ENCODE data around the gene DCAF11.

The DCAF11 gene

DNA sequence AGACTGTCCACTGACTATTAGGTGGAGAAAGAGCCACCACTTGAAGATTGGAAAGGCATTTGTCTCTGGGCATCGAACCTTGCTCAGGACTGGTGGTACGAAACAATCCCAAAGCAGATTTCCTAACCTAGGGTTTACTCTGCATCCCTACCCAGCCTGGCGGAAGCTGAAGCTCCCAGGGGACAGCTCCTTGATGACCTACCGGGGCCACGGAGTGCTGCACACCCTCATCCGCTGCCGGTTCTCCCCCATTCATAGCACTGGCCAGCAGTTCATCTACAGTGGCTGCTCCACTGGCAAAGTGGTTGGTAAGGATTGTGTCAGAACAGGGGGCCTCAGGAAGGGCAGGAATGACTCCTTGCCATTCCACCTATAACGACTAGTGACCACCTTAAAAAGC, 6.6 kb downstream of the DCAF11 start:
- no peak for DNase-seq (ENCODE audit: low read depth, low spot score)

DNA sequence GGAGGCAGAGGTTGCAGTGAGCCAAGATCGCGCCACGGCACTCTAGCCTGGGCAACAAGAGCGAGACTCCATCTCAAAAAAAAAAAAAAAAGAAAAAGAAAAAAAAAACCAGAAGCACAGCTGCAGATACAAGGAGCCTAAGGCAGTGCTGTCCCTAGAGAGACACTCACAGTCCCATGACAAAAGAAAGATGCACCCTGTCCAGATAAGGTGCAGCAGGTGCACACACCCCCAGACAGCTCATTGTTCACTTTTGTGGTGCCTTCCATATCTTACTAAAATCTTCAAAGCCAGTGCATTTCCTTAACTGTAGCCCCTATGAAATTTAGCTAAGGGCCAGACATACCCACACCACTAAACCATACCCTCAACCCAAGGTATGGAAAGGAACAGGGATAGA, 7.8 kb downstream of the DCAF11 start:
- DNase-seq (ENCODE audit: low read depth, low spot score): no peak

DNA sequence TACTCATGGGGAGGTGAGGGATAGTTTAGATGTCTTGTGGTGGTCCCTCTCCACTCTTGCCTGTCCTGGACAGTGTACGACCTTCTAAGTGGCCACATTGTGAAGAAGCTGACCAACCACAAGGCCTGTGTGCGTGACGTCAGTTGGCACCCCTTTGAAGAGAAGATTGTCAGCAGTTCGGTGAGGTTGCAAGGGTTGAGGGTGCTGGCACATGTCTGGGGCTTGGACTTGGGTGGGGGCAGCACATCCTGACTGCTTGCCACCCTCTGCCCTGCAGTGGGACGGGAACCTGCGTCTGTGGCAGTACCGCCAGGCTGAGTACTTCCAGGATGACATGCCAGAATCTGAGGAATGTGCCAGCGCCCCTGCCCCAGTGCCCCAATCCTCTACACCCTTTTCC, 8.3 kb downstream of the DCAF11 start:
- DNase-seq (ENCODE audit: low read depth, low spot score): no peak

DNA sequence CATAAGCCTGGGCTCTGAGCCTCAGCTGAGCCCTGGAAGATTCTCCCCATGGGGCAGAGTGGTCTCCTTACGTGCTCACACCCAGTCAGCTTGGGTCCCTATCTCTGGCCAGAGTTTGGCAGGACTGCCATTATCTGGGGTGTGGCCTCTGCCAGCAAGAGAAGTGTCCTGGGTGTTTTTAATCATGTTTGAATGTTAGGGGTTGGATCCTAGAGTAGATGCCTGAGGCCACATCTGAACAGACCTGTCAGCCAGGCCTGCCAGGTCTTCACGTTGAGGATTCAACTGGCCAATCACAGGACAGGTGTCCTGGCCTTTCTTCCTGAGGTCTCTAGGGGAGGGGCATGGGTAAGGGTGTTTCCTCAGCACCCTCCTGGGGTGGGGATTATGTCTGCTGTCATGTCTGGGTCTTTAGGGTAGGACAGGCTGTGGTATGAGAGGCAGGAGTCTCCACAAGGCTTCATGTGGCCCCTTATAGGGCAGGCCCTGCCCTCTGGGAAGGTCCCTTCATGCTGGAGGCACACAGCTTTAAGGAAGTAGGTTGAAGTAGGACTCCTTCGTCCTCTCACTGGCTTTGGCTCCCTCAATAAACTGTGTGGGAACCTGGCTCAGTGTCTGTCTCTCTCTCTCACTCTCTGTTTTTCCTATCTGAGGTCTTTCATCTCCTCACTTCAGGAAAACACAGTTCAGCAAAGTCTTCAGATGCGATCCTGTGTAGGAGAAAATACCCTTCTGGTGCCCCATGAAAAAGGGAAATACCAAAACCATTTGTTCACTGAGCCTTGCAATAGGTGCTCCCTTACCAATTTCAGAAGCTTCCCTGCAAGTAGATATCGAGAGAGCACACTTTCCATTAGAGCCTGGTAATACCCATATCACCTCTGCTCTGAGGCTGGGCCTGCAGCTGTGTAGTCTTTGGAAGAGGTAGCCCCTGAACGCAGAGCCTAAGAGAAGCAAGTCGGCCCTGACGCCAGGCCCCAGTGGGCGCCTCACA, 9.1 kb downstream of the DCAF11 start:
- DNase-seq (ENCODE audit: low read depth, low spot score): no peak

DNA sequence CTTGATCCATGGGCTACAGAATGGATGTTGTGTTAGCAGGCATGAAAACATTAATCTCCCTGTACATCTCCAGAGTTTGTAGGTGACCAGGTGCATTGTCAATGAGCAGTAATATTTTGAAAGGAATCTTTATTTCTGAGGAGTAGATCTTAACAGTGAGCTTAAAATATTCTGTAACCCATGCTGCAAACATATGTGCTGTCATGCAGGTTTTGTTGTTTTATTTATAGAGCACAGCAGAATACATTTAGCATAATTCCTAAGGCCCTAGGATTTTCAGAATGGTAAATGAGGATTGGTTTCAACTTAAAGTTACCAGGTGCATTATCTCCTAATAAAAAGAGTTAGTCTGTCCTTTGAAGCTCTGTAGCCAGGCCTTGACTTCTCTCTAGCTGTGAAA, 12.4 kb downstream of the DCAF11 start:
- DNase-seq (ENCODE audit: low read depth, low spot score): no peak

DNA sequence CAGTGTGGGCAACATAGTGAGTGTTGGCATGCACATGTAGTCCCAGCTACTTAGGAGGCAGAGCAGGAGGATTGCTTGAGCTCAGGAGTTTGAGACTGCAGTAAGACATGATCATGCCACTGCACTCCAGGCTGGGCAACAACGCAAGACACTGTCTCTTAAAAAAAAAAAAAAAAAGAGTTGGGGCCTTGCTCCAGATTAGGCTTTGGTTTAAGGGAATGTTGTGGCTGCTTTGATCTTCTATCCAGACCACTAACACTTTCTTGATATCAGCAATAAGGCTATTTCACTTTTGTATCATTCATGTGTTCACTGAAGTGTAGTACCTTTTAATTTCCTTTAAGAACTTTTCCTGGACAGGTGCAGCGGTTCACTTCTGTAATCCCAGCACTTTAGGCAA, 13.1 kb downstream of the DCAF11 start:
- DNase-seq (ENCODE audit: low read depth, low spot score): no peak

DNA sequence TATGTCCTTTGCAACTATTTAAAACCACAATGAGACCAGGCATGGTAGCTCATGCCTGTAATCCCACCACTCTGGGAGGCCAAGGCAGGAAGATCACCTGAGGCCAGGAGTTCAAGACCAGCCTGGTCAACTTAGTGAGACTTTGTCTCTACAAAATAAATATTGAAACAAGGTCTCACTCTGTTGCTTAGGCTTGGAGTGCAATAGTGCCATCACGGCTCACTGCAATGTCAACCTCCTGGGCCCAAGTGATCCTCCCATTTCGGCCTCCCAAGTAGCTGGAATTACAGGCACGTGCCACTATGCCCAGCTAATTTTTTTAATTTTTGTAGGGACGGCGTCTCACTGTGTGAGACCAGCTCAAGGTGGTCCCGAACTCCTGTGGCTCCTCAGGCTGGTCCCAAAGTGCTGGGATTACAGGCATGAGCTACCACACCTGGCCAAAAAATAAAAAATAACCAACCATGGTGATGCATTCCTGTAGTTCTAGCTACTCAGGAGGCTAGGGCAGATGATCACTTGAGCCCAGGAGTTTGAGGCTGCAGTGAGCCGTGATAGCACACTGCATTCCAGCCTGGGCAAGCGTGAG, 14.9 kb downstream of the DCAF11 start:
- no peak for DNase-seq (ENCODE audit: low read depth, low spot score)

DNA sequence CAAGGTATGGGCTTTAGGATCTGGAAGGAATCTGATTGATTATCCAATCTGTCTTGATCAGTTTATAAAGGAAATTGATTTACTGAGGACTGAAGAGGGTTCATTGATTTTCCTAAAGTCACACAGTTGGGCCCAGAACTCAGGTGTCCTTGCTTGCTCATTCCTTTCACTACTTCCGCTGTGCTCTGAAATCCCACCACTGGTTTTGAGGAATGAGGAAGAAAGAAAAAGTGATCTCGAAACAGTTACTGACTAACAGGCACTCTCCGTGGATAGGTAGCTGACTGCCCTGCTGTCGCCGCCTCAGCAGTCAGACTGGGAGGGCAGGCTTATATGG, 15.8 kb downstream of the DCAF11 start, which contains the start of gene FITM1:
Gene FITM1, plus strand, starts transcription at position 280 of the 337 bp plus-strand sequence. CDS start 905 bp downstream, outside the sequence.
- DNase-seq (ENCODE audit: low read depth, low spot score): no peak

DNA sequence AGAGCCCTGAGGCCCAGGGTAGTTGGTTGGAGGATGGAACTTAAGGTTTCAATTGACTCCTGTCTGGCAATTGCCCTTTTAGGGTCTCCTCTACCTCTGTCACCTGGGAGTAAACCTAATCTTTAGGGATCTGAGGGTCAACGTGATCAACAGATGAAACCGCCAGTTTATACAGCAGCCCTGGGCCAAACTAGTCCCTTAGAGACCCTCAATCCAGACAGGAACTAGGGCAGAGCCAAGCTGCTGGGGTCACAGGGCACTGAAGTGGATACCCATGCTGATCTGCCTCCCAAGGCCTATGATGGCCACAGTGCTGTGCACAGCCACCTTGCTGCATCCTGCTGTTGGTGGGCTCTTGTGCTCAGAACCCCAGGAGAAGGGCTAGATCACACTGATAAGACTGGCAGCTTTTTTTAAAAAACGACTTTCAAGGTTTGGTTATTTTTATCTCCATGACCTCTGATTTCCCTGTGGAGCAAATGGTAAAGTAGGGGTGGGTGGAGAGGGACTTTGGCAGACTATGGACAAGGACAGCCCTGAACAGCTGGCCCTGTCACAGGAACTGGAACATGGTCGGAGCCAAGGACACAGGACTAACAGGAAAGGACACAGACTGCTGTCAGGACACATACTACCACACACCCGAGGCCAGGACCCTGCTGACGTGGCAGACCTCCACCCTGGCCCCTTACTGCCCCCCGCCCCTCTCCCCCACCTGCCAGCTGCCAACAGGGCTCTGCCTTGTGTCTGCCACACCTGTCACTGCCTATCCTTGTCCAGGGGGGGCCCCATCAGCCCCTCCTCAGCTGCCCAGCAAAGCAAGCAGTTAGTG, 16.4 kb downstream of the DCAF11 start:
- no peak for DNase-seq (ENCODE audit: low read depth, low spot score)

DNA sequence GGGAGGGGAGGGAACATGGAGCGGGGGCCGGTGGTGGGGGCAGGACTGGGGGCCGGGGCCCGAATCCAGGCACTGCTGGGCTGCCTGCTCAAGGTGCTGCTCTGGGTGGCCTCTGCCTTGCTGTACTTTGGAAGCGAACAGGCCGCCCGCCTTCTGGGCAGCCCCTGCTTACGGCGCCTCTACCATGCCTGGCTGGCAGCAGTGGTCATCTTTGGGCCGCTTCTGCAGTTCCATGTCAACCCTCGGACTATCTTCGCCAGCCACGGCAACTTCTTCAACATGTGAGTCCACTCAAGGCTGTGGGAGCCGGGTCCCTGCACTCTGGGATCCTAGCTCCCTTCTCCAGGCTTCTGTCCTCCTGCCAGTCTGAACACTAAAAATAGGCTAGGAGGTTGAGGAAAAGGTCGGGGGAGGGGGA, 17.0 kb downstream of the DCAF11 start:
- DNase-seq (ENCODE audit: low read depth, low spot score): no peak

DNA sequence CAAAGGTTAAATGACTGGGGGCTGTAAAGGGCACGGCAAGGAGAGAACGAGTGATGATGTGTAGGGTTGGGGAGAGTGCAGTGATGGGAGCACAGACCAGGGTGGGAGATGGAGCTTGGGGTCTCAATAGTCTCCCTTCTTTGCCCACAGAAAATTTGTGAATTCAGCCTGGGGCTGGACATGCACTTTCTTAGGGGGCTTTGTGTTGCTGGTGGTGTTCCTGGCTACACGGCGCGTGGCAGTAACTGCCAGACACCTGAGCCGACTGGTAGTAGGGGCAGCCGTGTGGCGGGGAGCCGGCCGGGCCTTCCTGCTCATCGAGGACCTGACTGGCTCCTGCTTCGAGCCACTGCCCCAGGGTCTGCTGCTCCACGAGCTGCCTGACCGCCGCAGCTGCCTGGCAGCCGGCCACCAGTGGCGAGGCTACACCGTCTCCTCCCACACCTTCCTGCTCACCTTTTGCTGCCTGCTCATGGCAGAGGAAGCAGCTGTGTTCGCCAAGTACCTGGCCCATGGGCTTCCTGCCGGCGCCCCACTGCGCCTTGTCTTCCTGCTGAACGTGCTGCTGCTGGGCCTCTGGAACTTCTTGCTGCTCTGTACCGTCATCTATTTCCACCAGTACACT, 17.6 kb downstream of the DCAF11 start:
- no peak for DNase-seq (ENCODE audit: low read depth, low spot score)

DNA sequence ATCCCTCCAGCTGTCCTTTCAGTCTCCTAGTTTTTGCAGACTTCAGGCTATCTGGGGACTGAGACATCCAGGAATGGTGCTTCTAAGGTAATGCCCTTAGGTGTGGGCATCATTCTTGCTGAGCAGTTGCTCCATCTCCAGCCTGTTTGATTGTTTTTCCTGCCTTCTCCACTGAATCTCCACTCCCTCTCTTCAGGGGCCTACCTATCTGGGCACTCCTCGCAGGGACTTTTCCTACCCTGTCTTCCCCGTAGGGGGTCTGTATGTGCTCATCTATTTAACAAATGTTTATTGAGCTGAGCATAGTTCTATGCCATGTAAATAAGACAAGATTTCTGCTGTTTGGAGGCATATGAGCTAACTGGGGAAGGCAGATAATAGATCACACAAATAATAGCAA, 18.4 kb downstream of the DCAF11 start:
- DNase-seq (ENCODE audit: low read depth, low spot score): no peak

DNA sequence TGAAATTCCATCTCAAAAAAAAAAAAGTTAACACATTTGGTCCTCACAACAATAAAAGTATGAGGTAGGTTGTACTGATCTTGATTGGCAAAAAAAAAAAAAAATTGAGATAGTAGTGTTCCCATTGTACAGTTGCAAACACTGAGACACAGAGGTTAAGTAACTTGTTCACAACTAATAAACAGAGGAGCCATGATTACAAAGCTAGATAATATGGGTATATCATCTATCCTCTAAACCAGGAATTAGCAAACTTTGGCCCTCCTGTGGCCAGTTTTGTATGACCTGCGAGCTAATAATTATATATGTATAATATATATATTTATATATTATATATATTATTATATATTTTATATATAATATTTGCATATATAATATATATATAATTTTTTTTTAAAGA, 19.2 kb downstream of the DCAF11 start:
- DNase-seq (ENCODE audit: low read depth, low spot score): no peak

DNA sequence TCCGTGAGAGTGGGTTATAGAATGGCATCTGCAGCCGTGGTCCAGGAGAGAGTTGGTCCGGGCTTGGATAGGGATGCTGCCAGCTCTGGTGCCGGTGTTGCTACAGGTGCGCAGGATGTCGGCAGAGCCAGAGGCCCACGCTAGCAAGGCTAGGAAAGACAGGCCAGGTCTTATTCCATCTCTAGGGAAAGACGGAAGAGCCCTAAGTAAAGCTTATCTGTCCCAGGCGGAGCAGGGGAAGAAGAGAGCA, 20.9 kb downstream of the DCAF11 start:
- no peak for DNase-seq (ENCODE audit: low read depth, low spot score)

DNA sequence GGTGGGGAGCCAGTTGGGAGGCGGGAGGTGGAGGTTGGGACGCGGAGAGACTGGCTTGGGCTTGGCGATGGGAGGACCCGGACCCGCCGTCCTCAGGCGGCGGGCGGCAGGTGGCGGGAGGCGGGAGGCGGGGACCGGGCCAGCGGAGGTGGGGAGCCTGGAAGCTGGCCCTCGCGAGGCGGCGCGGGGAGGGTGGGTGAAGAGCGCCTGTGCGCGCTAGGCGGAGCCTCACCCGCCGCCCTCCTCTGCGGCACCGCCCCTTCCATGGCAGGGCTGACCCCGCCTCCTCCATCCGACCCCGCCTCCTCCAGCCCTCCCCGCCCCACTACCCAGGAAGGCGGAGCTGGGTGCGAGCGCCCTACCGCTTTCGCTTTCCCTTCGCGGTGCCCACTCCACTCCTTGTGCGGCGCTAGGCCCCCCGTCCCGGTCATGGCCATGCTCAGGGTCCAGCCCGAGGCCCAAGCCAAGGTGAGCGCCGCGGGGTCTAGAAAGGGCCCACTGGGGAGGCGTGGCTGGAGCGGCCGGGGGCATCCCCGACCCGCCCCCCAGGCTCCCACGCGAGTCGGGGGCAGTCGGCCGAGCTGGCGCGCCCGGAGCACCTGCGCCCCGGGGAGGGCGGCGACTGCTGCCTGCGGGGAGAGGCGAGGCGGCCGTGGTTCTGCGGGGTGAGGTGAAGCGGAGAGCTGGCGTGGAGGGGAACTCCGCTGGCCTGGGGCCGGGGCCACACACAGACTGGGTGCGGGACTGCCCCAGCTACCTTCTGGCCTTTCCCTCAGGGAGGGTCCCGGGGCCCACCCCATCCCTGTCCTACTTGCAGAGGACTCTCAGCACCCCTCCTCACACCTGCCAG, 21.5 kb downstream of the DCAF11 start, which contains the start of gene PSME1:
Gene PSME1, plus strand, starts transcription at position 361 of the 850 bp plus-strand sequence. Its CDS starts 69 bp downstream, at position 430.
- peak; percentile 96 for DNase-seq (ENCODE audit: low read depth, low spot score)

DNA sequence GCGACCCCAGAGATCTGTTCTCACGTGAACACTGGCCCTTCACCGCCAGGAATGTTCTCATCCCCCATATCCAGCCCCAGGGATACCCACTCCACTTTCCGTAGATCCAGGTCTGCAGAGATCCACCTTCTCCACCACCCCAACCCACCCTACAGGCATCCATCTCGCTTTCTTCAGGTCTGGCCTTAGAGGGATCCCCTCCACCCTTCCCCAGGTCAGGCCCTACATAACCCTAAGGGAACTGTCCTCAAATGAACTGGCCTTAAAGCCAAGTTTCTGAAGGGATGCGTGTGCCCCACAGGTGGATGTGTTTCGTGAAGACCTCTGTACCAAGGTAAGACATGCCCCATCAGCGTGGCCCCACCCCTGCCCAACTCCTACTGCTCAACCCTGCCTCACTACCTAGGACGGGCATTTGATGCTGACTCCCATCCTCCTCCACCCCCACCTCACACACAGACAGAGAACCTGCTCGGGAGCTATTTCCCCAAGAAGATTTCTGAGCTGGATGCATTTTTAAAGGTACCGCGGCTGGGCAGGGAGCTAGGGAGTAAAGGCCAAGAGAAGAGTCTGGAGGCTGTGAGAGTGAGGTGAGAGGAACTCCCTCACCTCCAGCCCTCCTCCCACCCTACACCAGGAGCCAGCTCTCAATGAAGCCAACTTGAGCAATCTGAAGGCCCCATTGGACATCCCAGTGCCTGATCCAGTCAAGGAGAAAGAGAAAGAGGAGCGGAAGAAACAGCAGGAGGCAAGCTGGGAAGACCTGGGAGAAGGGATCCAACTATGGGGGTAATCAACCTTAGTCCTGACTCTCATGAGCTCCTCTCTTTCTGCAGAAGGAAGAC, 22.3 kb downstream of the DCAF11 start:
- no peak for DNase-seq (ENCODE audit: low read depth, low spot score)

DNA sequence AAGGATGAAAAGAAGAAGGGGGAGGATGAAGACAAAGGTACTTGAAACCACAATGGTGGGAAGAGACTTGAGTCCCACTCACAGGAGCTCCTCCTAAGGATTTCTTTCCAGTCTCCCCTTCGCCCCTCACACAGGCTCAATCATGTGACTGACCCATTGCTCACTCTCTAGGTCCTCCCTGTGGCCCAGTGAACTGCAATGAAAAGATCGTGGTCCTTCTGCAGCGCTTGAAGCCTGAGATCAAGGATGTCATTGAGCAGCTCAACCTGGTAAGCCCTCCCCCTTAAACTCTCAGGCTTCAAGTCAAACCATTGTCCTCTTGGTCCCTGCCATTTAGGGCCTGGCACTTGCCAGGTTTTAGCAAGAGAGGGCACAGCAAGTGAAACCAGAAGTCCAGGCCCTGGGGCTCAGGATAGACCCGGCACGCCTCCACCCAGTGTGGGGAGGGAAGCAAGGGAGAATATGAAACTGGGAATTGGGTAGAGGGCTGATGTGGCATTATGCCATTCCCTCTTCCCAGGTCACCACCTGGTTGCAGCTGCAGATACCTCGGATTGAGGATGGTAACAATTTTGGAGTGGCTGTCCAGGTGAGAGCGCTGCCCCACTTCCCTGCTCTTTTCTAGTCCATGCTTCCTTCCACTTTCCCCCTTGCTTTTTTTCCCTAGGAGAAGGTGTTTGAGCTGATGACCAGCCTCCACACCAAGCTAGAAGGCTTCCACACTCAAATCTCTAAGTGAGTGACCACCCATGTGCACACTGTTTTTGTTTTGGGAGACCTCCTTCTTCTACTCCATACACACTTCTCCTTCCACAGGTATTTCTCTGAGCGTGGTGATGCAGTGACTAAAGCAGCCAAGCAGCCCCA, 23.2 kb downstream of the DCAF11 start:
- no peak for DNase-seq (ENCODE audit: low read depth, low spot score)

DNA sequence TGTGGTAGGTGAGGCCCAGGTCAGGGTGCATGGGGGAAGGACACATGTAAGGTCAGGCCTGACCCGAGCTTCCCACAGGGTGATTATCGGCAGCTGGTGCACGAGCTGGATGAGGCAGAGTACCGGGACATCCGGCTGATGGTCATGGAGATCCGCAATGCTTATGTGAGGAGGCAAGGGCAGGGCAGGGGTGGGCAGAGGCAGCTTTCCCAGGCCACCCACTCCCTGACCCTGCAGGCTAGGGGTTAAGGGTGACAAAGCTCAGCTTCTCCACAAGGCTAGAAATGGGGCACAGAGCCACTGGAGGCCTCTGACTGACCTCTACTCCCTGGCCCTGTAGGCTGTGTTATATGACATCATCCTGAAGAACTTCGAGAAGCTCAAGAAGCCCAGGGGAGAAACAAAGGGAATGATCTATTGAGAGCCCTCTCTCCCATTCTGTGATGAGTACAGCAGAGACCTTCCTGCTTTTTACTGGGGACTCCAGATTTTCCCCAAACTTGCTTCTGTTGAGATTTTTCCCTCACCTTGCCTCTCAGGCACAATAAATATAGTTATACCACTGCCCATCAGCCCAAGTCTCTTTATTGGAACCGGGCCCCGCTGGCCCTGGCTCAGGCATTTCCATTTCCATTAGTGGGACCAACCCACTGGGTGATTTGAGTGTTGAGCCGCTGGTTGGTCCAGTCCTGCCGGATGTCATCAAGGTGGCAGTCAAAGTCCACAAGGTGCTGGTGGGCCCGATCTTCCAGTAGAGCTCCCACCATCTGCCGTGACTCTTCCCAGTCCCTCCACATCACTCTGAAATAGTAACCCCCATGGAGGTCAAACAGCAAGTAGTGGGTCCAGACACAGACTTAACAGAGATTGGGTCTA, 24.1 kb downstream of the DCAF11 start:
- no peak for DNase-seq (ENCODE audit: low read depth, low spot score)

Data from astrocyte of the hippocampus (primary cell).